ENCODE measurements around the gene SGO2.
A peak's percentile ranks its signal among the peaks of the same experiment; 100 is the strongest.

SGO2 gene

GRCh38 chr2:200620606-200621390, 94.8 kb downstream of the SGO2 start:
- DNase-seq = no peak
- Histone ChIP-seq H3K4me2 (ENCODE audit: low read length, poor library complexity, severe bottlenecking) (no peak overlapping the region), H3K9ac (ENCODE audit: low read length) (no peak overlapping the region), H2BK15ac (ENCODE audit: low read depth, poor library complexity, severe bottlenecking) (no peak overlapping the region), H3K79me1 (replicated peaks; ENCODE audit: low read length, poor library complexity, severe bottlenecking) (no peaks in the 10 kb centered on the region), H2BK12ac (ENCODE audit: low read length in 2 of 2) (no peak overlapping the region), H2BK5ac (ENCODE audit: low read depth, low read length, poor library complexity, severe bottlenecking) (no peak overlapping the region), H3K27ac (ENCODE audit: low read length, poor library complexity, severe bottlenecking) (no peak overlapping the region), H4K91ac (ENCODE audit: low read length) (no peak overlapping the region), H3K4ac (ENCODE audit: low read depth in 1 of 2, low read length in 2 of 2) (no peak overlapping the region), H3K27me3 (ENCODE audit: control insufficient read depth in 1 of 2, insufficient read depth in 1 of 2, low read length in 2 of 2) (no peaks in the 10 kb centered on the region), H3K18ac (ENCODE audit: low read depth in 1 of 2, low read length in 2 of 2) (no peak overlapping the region), H2AFZ (ENCODE audit: low read depth, low read length) (no peak overlapping the region), H3K14ac (ENCODE audit: low read length in 2 of 2) (no peak overlapping the region), H3K4me3 (ENCODE audit: insufficient read depth in 1 of 2, low read depth in 1 of 2, low read length in 2 of 2) (no peak overlapping the region), H2BK120ac (ENCODE audit: low read depth, low read length) (no peak overlapping the region), H3K9me3 (ENCODE audit: control insufficient read depth, low read length) (no peaks in the 10 kb centered on the region), H3K23ac (ENCODE audit: low read length in 2 of 2) (no peak overlapping the region), H3K36me3 (ENCODE audit: control insufficient read depth in 1 of 2, insufficient read depth in 2 of 2, low read depth in 1 of 2, low read length in 2 of 2) (peaks cover 0 to 49% of the 10 kb centered on the region in 2 experiments), H3K4me1 (ENCODE audit: control insufficient read depth, insufficient read depth, low read depth, low read length) (peaks cover 3% of the 10 kb centered on the region), H4K8ac (ENCODE audit: low read length) (no peak overlapping the region), H2AK5ac (ENCODE audit: low read length, severe bottlenecking) (no peak overlapping the region)
- WGBS = 99% methylated on average over 6 of the region's 7 CpGs

GRCh38 chr2:200622106-200622505, 96.1 kb downstream of the SGO2 start:
- H3K18ac ChIP-seq (ENCODE audit: low read depth in 1 of 2, low read length in 2 of 2) = no peak overlapping the region
- no peak overlapping the region for H2BK5ac ChIP-seq (ENCODE audit: low read depth, low read length, poor library complexity, severe bottlenecking)
- H3K4me3 ChIP-seq (ENCODE audit: insufficient read depth in 1 of 2, low read depth in 1 of 2, low read length in 2 of 2) = no peak overlapping the region
- no peak overlapping the region for H3K4ac ChIP-seq (ENCODE audit: low read depth in 1 of 2, low read length in 2 of 2)
- DNase-seq = no peak
- WGBS = no CpG with 5 or more reads among the region's 1 CpG
- H3K4me2 ChIP-seq (ENCODE audit: low read length, poor library complexity, severe bottlenecking) = no peak overlapping the region
- no peaks in the 10 kb centered on the region for H3K9me3 ChIP-seq (ENCODE audit: control insufficient read depth, low read length)
- no peak overlapping the region for H4K8ac ChIP-seq (ENCODE audit: low read length)
- no peak overlapping the region for H2BK120ac ChIP-seq (ENCODE audit: low read depth, low read length)
- no peak overlapping the region for H3K23ac ChIP-seq (ENCODE audit: low read length in 2 of 2)
- H2BK15ac ChIP-seq (ENCODE audit: low read depth, poor library complexity, severe bottlenecking) = no peak overlapping the region
- no peak overlapping the region for H3K14ac ChIP-seq (ENCODE audit: low read length in 2 of 2)
- no peak overlapping the region for H4K91ac ChIP-seq (ENCODE audit: low read length)
- no peak overlapping the region for H2AK5ac ChIP-seq (ENCODE audit: low read length, severe bottlenecking)
- no peak overlapping the region for H2AFZ ChIP-seq (ENCODE audit: low read depth, low read length)
- H2BK12ac ChIP-seq (ENCODE audit: low read length in 2 of 2) = no peak overlapping the region
- no peak overlapping the region for H3K9ac ChIP-seq (ENCODE audit: low read length)
- no peak overlapping the region for H3K27ac ChIP-seq (ENCODE audit: low read length, poor library complexity, severe bottlenecking)
- no peaks in the 10 kb centered on the region for H3K79me1 ChIP-seq (replicated peaks; ENCODE audit: low read length, poor library complexity, severe bottlenecking)
- H3K36me3 ChIP-seq (ENCODE audit: control insufficient read depth in 1 of 2, insufficient read depth in 2 of 2, low read depth in 1 of 2, low read length in 2 of 2) = peaks cover 0 to 62% of the 10 kb centered on the region in 2 experiments
- peaks cover 4% of the 10 kb centered on the region for H3K4me1 ChIP-seq (ENCODE audit: control insufficient read depth, insufficient read depth, low read depth, low read length)
- H3K27me3 ChIP-seq (ENCODE audit: control insufficient read depth in 1 of 2, insufficient read depth in 1 of 2, low read length in 2 of 2) = no peaks in the 10 kb centered on the region

- no peak overlapping the region for H3K18ac ChIP-seq (ENCODE audit: low read depth in 1 of 2, low read length in 2 of 2)
- no peak overlapping the region for H3K4me2 ChIP-seq (ENCODE audit: low read length, poor library complexity, severe bottlenecking)
- WGBS = 92% methylated on average over 2 of the region's 2 CpGs
- H3K27ac ChIP-seq (ENCODE audit: low read length, poor library complexity, severe bottlenecking) = no peak overlapping the region
- peaks cover 4% of the 10 kb centered on the region for H3K4me1 ChIP-seq (ENCODE audit: control insufficient read depth, insufficient read depth, low read depth, low read length)
- peak overlapping the region; percentile 49 for H2AK5ac ChIP-seq (ENCODE audit: low read length, severe bottlenecking)
- H3K27me3 ChIP-seq (ENCODE audit: control insufficient read depth in 1 of 2, insufficient read depth in 1 of 2, low read length in 2 of 2) = no peaks in the 10 kb centered on the region
- no peaks in the 10 kb centered on the region for H3K79me1 ChIP-seq (replicated peaks; ENCODE audit: low read length, poor library complexity, severe bottlenecking)
- no peak overlapping the region for H2BK12ac ChIP-seq (ENCODE audit: low read length in 2 of 2)
- H2BK120ac ChIP-seq (ENCODE audit: low read depth, low read length) = no peak overlapping the region
- no peak overlapping the region for H2BK15ac ChIP-seq (ENCODE audit: low read depth, poor library complexity, severe bottlenecking)
- H2BK5ac ChIP-seq (ENCODE audit: low read depth, low read length, poor library complexity, severe bottlenecking) = no peak overlapping the region
- no peak overlapping the region for H2AFZ ChIP-seq (ENCODE audit: low read depth, low read length)
- peak overlapping the region in 1 of 2 experiments; percentile 25 for H3K4ac ChIP-seq (ENCODE audit: low read depth in 1 of 2, low read length in 2 of 2)
- no peaks in the 10 kb centered on the region for H3K9me3 ChIP-seq (ENCODE audit: control insufficient read depth, low read length)
- H3K9ac ChIP-seq (ENCODE audit: low read length) = no peak overlapping the region
- H3K4me3 ChIP-seq (ENCODE audit: insufficient read depth in 1 of 2, low read depth in 1 of 2, low read length in 2 of 2) = no peak overlapping the region
- H4K91ac ChIP-seq (ENCODE audit: low read length) = no peak overlapping the region
- peaks cover 0 to 74% of the 10 kb centered on the region in 2 experiments for H3K36me3 ChIP-seq (ENCODE audit: control insufficient read depth in 1 of 2, insufficient read depth in 2 of 2, low read depth in 1 of 2, low read length in 2 of 2)
- peak overlapping the region; percentile 48 for H4K8ac ChIP-seq (ENCODE audit: low read length)
- no peak for DNase-seq
- no peak overlapping the region for H3K23ac ChIP-seq (ENCODE audit: low read length in 2 of 2)
- no peak overlapping the region for H3K14ac ChIP-seq (ENCODE audit: low read length in 2 of 2)
Measured at GRCh38 chr2:200624026-200624425, 98.0 kb downstream of the SGO2 start.

- Histone ChIP-seq H2BK5ac (ENCODE audit: low read depth, low read length, poor library complexity, severe bottlenecking) (no peak overlapping the region), H2BK12ac (ENCODE audit: low read length in 2 of 2) (no peak overlapping the region), H3K4me3 (ENCODE audit: insufficient read depth in 1 of 2, low read depth in 1 of 2, low read length in 2 of 2) (no peak overlapping the region), H3K36me3 (ENCODE audit: control insufficient read depth in 1 of 2, insufficient read depth in 2 of 2, low read depth in 1 of 2, low read length in 2 of 2) (peaks cover 0 to 74% of the 10 kb centered on the region in 2 experiments), H3K9ac (ENCODE audit: low read length) (no peak overlapping the region), H2AFZ (ENCODE audit: low read depth, low read length) (no peak overlapping the region), H3K14ac (ENCODE audit: low read length in 2 of 2) (no peak overlapping the region), H3K27me3 (ENCODE audit: control insufficient read depth in 1 of 2, insufficient read depth in 1 of 2, low read length in 2 of 2) (no peaks in the 10 kb centered on the region), H3K4me1 (ENCODE audit: control insufficient read depth, insufficient read depth, low read depth, low read length) (peaks cover 4% of the 10 kb centered on the region), H3K4ac (ENCODE audit: low read depth in 1 of 2, low read length in 2 of 2) (no peak overlapping the region), H3K18ac (ENCODE audit: low read depth in 1 of 2, low read length in 2 of 2) (no peak overlapping the region), H3K27ac (ENCODE audit: low read length, poor library complexity, severe bottlenecking) (no peak overlapping the region), H3K23ac (ENCODE audit: low read length in 2 of 2) (no peak overlapping the region), H2BK15ac (ENCODE audit: low read depth, poor library complexity, severe bottlenecking) (no peak overlapping the region), H4K8ac (ENCODE audit: low read length) (no peak overlapping the region), H3K4me2 (ENCODE audit: low read length, poor library complexity, severe bottlenecking) (no peak overlapping the region), H2AK5ac (ENCODE audit: low read length, severe bottlenecking) (no peak overlapping the region), H2BK120ac (ENCODE audit: low read depth, low read length) (no peak overlapping the region), H3K79me1 (replicated peaks; ENCODE audit: low read length, poor library complexity, severe bottlenecking) (no peaks in the 10 kb centered on the region), H3K9me3 (ENCODE audit: control insufficient read depth, low read length) (no peaks in the 10 kb centered on the region), H4K91ac (ENCODE audit: low read length) (no peak overlapping the region)
- DNase-seq = peak; percentile 34
- 63% methylated on average over 3 of the region's 3 CpGs for WGBS
Measured at GRCh38 chr2:200624658-200625057, 98.7 kb downstream of the SGO2 start.
